ENCODE measurements around the gene TREML2.

TREML2 gene

DNA sequence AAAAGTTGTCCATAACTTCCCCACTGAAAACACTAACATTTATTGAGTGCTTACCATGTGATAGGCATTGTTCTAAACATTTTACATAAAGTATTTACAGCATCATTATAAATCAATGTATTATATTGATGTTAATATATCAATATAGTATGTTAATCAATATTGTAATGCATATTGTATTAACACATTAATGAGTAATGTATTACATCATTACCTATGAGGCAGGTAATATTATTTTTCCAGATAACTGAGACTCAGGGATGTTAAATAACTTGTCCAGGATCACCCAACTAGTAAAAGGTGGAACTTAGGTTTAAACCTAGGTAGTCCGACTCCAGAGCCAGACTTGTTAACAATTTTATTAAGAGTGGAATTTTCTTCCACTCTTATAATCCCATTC, 25.9 kb downstream of the TREML2 start:
- no peak for DNase-seq

DNA sequence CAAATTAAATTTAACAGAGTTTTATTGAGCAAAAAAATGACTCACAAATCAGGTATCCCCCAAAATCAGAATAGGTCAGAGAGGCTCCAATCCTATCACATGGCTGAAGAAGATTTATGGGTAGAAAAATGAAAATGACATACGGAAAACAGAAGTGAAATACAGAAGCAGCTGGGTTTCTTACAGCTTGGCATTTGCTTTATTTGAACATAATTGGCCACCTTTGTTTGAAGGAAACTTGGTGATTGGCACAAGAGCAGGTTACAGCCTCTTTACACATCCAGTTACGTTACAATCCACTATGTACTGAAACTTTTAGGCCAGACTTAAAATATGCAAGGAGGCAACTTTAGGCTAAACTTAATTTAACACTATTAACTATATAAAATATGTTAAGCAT, 26.3 kb downstream of the TREML2 start:
- DNase-seq = no peak

GRCh38 chr6:41171908-41172307, 29.0 kb downstream of the TREML2 start:
- DNase-seq = no peak

DNA sequence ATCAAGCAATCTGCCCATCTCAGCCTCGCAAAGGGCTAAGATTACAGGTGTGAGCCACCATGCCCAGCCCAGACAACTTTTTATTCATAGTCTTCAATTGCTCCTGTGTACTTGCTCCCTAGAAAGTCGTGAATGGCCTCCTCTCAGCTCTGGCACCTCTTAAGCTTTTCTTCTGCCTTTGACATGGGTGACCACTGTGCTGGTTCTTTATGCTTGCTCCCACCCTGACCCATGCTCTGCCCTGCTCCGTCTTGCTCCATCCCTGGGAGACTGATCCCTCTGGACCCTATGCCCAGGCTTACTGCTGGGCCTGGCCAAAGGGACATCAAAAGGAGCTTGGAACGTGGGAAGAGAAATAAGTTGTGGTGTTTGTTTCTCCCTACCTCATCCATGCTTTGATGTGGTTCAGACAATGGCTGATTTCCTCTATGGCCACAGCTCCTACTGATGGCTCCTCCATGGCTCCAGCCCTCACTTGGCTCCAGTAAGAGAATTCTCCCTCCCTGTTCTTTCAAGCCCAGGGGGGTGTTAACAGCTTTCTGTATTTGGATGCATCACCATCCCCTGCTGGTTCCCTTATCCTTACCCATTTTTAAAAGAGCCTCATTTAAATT, 30.3 kb downstream of the TREML2 start:
- DNase-seq = no peak

DNA sequence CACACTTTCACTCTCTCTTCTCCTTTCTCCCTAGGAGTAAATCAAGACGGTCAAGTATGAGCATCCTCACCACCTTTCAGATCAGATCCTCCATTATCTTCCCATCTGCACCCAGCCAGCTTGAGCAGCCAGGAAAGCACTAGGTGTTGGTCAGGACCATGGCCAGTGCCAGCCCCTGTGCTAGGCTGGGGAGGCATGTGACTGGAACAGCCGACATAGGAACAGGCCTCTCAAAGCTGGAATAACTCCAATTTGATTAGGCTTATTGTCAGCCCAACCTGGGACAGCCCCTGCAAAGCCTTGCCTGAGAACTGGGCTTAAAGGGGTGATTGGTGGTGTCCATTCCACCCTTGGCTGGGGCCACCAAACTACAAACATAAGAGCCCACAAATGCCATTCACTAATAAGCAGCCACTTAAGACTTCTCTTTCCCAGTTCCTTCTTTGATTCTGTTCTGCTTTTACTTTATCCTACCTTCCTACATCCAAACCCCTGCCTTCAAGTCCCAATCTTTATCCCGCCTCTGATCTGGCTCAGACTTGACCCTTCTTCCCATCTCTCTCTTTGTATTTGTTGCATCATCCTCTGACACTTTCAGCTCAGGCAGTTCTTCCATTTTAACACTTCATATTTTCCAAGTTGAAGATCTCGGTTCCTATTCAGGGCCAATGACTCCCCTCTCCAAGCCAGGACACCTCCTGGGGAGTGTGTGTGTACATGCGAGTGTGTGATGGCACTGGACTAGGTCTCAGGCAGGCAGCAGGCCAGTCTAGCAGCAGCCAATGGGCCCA, 33.6 kb downstream of the TREML2 start:
- no peak for DNase-seq

DNA sequence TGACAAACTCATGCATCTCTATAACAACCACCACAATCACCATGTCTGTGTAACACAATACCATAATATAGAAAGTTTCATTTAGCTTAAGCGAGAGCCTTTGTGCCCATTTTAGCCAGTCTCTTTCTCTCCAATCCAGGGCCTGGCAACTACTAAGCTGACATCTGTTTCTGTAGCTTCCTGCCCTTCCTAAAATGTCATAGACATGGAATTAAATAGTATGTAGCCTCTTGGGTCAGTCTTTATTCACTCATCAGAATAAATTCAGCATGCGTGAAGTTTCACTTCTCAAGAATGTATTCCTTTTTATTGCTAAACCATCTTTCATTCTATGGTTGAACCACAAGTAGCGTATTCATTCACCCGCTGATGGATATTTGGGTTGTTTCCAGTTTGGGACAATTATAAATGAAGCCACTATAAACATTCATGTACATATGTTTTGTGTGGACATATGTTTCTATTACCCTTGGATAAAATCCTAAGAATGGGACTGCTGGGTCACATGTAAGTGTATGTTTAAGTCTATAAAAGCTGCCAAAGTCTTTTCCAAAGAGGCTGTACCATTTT, 36.3 kb downstream of the TREML2 start:
- DNase-seq = no peak

GRCh38 chr6:41163419-41163717, 37.6 kb downstream of the TREML2 start:
- no peak for DNase-seq

- no peak for DNase-seq
These were observed 38.1 kb downstream of the TREML2 start, which contains the start of gene TREM2 for GRCh38 chr6:41162687-41163418. TSS of gene TREM2 (minus strand) at chr6:41163116. CDS start at chr6:41163082, 34 bp downstream.

DNA sequence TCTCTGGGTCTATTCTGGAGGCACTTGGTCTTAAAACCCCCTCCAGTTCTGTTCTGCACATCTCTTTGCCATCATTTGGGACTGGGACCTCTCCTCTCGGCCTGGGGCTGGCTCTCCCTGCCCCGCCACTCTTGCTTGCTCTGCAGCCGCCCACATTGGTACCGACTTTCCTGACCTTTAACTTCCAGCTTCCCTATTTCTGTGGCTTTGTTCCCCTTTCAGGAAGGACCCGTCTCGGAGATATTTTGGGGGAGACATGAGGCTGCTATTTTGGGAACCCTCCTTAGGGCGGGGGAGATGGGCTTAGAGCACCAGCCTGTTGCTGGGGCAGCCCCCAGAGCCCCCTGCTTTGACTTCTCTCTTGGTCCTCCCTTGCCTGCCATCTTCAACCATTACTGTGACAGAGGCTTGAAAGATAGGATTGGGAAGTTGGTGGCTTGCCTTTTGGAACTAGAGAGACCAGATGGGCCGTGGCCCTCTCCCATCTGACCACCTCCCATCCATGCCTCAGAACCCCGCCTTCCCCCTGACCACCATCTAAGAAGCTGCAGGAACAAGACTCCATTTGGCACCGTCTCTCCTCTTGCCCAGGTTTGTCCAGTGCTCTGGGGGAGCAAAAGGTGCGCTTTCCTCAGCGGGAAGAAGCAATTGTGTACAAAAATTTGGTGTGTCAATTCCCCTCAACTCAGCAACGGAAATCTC, 38.9 kb downstream of the TREML2 start:
- no peak for DNase-seq

DNA sequence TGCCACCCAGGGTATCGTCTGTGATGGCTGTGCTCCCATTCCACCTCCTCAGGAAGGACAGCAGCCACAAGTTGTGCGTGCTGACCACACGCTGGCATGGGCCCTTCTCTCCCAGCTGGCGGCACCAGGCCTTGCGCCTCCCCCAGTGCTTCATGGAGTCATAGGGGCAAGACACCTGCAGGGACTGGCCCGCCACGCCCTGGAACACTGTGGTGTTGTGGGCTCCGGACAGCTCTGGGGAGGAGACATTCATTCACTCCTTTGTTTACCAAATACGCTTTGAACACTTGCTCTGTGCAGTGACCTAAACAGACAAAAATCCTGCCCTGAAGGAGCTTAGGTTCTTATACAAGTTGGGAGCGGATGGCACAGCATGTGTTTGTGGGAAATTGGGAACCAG, 39.6 kb downstream of the TREML2 start:
- DNase-seq = no peak

GRCh38 chr6:41160933-41161332, 40.0 kb downstream of the TREML2 start:
- DNase-seq = no peak

- no peak for DNase-seq
These were observed 41.4 kb downstream of the TREML2 start for GRCh38 chr6:41159415-41160082.

GRCh38 chr6:41157323-41157722, 43.6 kb downstream of the TREML2 start:
- no peak for DNase-seq

GRCh38 chr6:41156771-41157170, 44.2 kb downstream of the TREML2 start:
- no peak for DNase-seq

GRCh38 chr6:41156001-41156400, 44.9 kb downstream of the TREML2 start:
- no peak for DNase-seq

DNA sequence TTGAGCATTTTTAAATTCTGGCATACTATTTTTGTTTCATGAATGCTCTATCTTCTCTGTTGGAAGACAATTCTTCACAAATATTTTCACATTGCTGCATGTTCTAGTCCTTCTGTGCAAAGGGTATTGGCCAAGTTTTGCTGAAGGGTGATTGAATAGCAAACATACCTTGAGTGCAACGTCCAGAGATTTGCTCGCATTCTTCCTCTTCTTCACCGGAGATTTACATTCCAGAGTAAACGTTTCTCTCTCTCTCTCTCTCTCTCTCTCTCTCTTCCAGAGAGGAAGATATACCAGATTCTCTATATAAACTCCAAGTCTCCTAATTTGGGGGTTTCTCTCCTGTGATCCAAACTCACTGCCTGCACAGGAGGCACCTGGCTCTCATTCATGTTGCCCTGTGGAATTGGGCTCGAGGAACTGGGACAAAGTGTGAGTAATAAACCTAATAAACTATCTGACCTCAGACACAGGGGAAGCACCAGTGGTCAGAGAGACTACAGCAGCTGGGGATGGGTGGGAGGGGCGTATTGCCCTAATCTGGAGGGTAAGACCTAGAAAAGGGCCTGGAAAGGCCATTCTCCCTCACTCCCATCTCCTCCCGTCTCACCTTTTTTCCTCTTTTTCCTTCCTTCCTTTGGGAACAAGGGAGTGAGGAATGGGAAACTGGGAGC, 45.7 kb downstream of the TREML2 start:
- DNase-seq = no peak

- no peak for DNase-seq
These were observed 46.8 kb downstream of the TREML2 start, which contains the start of gene TREML1 for GRCh38 chr6:41153992-41154625. TSS of gene TREML1 (minus strand) at chr6:41154347. CDS start at chr6:41154288, 59 bp downstream.

- no peak for DNase-seq
These were observed 47.5 kb downstream of the TREML2 start for GRCh38 chr6:41153451-41153850.

- no peak for DNase-seq
These were observed 50.3 kb downstream of the TREML2 start for GRCh38 chr6:41150671-41151070.

GRCh38 chr6:41147917-41148316, 53.0 kb downstream of the TREML2 start:
- DNase-seq = no peak

Measured in stimulated activated CD4-positive, alpha-beta T cell treated with anti-CD3 and anti-CD28 coated beads, Interleukin-12 subunit alpha, Interleukin-12 subunit beta, amount 100 ng/mL, for 4 hours (primary cell).